GM12878 (cell line): ENCODE results near the gene RAB12. TPM values are rescaled to one million over a fixed set of nuclear protein-coding genes. Genes with fewer than 3 reads are reported as not detected.

Source experiments
- ATAC-seq: fragments of 200-7000 bp; cut with Tn5 transposase; 3 replicates; pipeline ENCODE4 v1.9.1; 2020; ENCODE audit warnings: mild to moderate bottlenecking, moderate library complexity
- BruUV-seq: library from RNA; stranded (reverse); fragments of 400-500 nt; replicated peaks from 2 replicates; lab custom pipeline; 2021; lab: Mats Ljungman, UMichigan
- CTCF ChIA-PET: fragments of 300-600 bp; sonication (Branson Sonifier 250); formaldehyde crosslinking; extraction: SDS; loops from one replicate; lab custom pipeline; 2021; ENCODE audit warnings: inconsistent platforms; lab: Yijun Ruan, JAX
- POLR2A ChIA-PET: fragments of 350-600 bp; formaldehyde crosslinking; extraction: SDS; loops from one replicate; lab custom pipeline; 2021; ENCODE audit warnings: inconsistent platforms; lab: Charles Lee
- RAD21 ChIA-PET: fragments of 300-600 bp; sonication (Branson Sonifier 250); formaldehyde crosslinking; loops from one replicate; lab custom pipeline; 2023; ENCODE audit warnings: antibody characterized with exemption; ENCODE audit not compliant: unreplicated experiment; lab: Charles Lee
- SMC1A ChIA-PET: fragments of 300-600 bp; sonication (Branson Sonifier 250); formaldehyde crosslinking; loops from one replicate; lab custom pipeline; 2023; ENCODE audit not compliant: unreplicated experiment, uncharacterized antibody; lab: Charles Lee
- DNase-seq: peaks from one replicate; pipeline ENCODE4 v3.0.0-alpha.2; 2011; ENCODE audit warnings: low read depth, low spot score
- FAIRE-seq: peaks from 3 replicates; lab custom pipeline; 2011; peaks lifted over from hg19 to GRCh38; lab: Jason Lieb, UNC
- H2AFZ ChIP-seq: 2 replicates; pipeline ENCODE4 v1.6.0; 2011; ENCODE audit warnings: low read depth, low read length, control low read depth; ENCODE audit not compliant: control insufficient read depth
- H3K27ac ChIP-seq: 2 replicates; pipeline ENCODE4 v1.5.1; 2011; ENCODE audit warnings: control low read depth; ENCODE audit not compliant: control insufficient read depth, insufficient read depth
- H3K27me3 ChIP-seq, 2 experiments: replicated peaks in 1 of 2; 2 replicates each; pipeline versions ENCODE4 v1.6.0 to v1.6.1; 2011; ENCODE audit warnings: low read length in 1 of 2; ENCODE audit not compliant: control insufficient read depth in 2 of 2, insufficient read depth in 2 of 2
- H3K36me3 ChIP-seq, 2 experiments: 2 replicates each; pipeline ENCODE4 v1.5.1; 2011; ENCODE audit warnings: low read length in 1 of 2; ENCODE audit not compliant: control insufficient read depth in 2 of 2, insufficient read depth in 2 of 2
- H3K4me1 ChIP-seq: 2 replicates; pipeline ENCODE4 v1.6.1; 2011; ENCODE audit warnings: mild to moderate bottlenecking, low read length, moderate library complexity, mixed read lengths; ENCODE audit not compliant: control insufficient read depth, insufficient read depth
- H3K4me2 ChIP-seq: 2 replicates; pipeline ENCODE4 v1.6.0; 2011; ENCODE audit warnings: control low read depth; ENCODE audit not compliant: control insufficient read depth, insufficient read depth
- H3K4me3 ChIP-seq: fragments of 200-600 bp; sonication (generic); 2 replicates; pipeline ENCODE4 v1.5.1; 2016
- H3K79me2 ChIP-seq: 2 replicates; pipeline ENCODE4 v1.6.0; 2011; ENCODE audit warnings: low read length; ENCODE audit not compliant: control insufficient read depth, insufficient read depth
- H3K9ac ChIP-seq: 2 replicates; pipeline ENCODE4 v1.8.0; 2011; ENCODE audit warnings: low read length, control low read depth, mixed read lengths; ENCODE audit not compliant: control insufficient read depth, insufficient read depth
- H3K9me3 ChIP-seq: replicated peaks from 3 replicates; pipeline ENCODE4 v1.5.1; 2011; ENCODE audit warnings: mild to moderate bottlenecking, low read length; ENCODE audit not compliant: control insufficient read depth, insufficient read depth
- H4K20me1 ChIP-seq: 2 replicates; pipeline ENCODE4 v1.6.0; 2011; ENCODE audit not compliant: control insufficient read depth, insufficient read depth
- ATF7 ChIP-seq: fragments of 450-650 bp; IDR thresholded peaks from 2 replicates; pipeline ENCODE4 v1.6.1; 2016; ENCODE audit warnings: low read depth, mild to moderate bottlenecking
- BRCA1 ChIP-seq: IDR thresholded peaks from 2 replicates; pipeline ENCODE4 v1.6.1; 2011; ENCODE audit warnings: low read depth, low read length, improper control_type of control experiment
- CBX3 ChIP-seq: fragments of 200-600 bp; sonication (generic); IDR thresholded peaks from 2 replicates; pipeline ENCODE4 v1.6.1; 2016; ENCODE audit warnings: low read depth, borderline replicate concordance
- CHD1 ChIP-seq: IDR thresholded peaks from 2 replicates; pipeline ENCODE4 v1.6.1; 2012; ENCODE audit warnings: low read depth, low read length, improper control_type of control experiment
- FOXK2 ChIP-seq: fragments of 450-650 bp; IDR thresholded peaks from 2 replicates; pipeline ENCODE4 v1.6.1; 2017; ENCODE audit warnings: mild to moderate bottlenecking, moderate library complexity
- IRF4 ChIP-seq: IDR thresholded peaks from 2 replicates; pipeline ENCODE4 v1.6.1; 2011; ENCODE audit warnings: low read depth, low read length
- KAT2A ChIP-seq: conservative IDR thresholded peaks from 2 replicates; pipeline ENCODE4 v1.6.1; 2011; ENCODE audit warnings: low read depth, low read length; ENCODE audit not compliant: control insufficient read depth
- NR2C1 ChIP-seq: fragments of 450-650 bp; IDR thresholded peaks from 2 replicates; pipeline ENCODE4 v1.6.1; 2017; ENCODE audit warnings: antibody characterized with exemption, mild to moderate bottlenecking, moderate library complexity
- NR2F1 ChIP-seq: fragments of 450-650 bp; conservative IDR thresholded peaks from 2 replicates; pipeline ENCODE4 v1.6.1; 2017; ENCODE audit warnings: mild to moderate bottlenecking
- POLR2A ChIP-seq: IDR thresholded peaks from 2 replicates; pipeline ENCODE4 v1.6.1; 2011; ENCODE audit warnings: low read depth, mild to moderate bottlenecking, low read length
- POLR2AphosphoS5 ChIP-seq: IDR thresholded peaks from 2 replicates; pipeline ENCODE4 v1.6.1; 2011; ENCODE audit warnings: mild to moderate bottlenecking, low read length, inconsistent platforms
- POU2F2 ChIP-seq: IDR thresholded peaks from 3 replicates; pipeline ENCODE4 v1.6.1; 2011; ENCODE audit warnings: low read depth, mild to moderate bottlenecking, low read length, borderline replicate concordance
- TBL1XR1 ChIP-seq: IDR thresholded peaks from 2 replicates; pipeline ENCODE4 v1.6.1; 2012; ENCODE audit warnings: low read depth, low read length, improper control_type of control experiment
- TCF3 ChIP-seq: IDR thresholded peaks from 2 replicates; pipeline ENCODE4 v1.6.1; 2012; ENCODE audit warnings: low read depth, mild to moderate bottlenecking, low read length, borderline replicate concordance; ENCODE audit not compliant: insufficient read depth
- WGBS: methylation state at CpG from one replicate; pipeline ENCODE4 v1.1.6; 2016; ENCODE audit warnings: low lambda C conversion rate; ENCODE audit not compliant: insufficient replicate concordance, insufficient coverage; ENCODE audit errors: missing lambda C conversion rate; 5-methylcytosine and 5-hydroxymethylcytosine counted together
- in situ Hi-C: fragments of 300-500 bp; cut with MboI; formaldehyde crosslinking; loops from 9 replicates; pipeline ENCODE4 v1.14.3; 2018; ENCODE audit warnings: mixed read lengths
- intact Hi-C: fragments of 100-400 bp; cut with micrococcal nuclease; formaldehyde crosslinking; loops from one replicate; pipeline ENCODE4 v1.14.2; 2022; ENCODE audit not compliant: unreplicated experiment
- polyA plus RNA-seq, 11 experiments: library from polyadenylated mRNA; depleted of rRNA in 4 of 11; unstranded in 6 of 11; stranded (reverse) in 5 of 11; fragments of >200 nt; fragmentation: Nextera tagmentation in 4 of 11; fragmentation: Illumina TruSeq in 1 of 11; extraction: Ambion mirVana in 4 of 11; extraction: Trizol in 1 of 11; gene quantifications; 1 replicate in 1 of 11; 2 replicates in 10 of 11; pipeline versions ENCODE4 v1.2.1 to v1.2.3, GENCODE V29; 2011 to 2016; ENCODE audit warnings: inconsistent platforms in 2 of 11, missing spikeins in 2 of 11, low read depth in 1 of 11
- total RNA-seq, 4 experiments: library from RNA; depleted of rRNA in 3 of 4; stranded (reverse); fragments of >200 nt in 3 of 4; fragmentation: Illumina TruSeq in 1 of 4; extraction: Trizol in 1 of 4; gene quantifications; 2 replicates each; pipeline versions ENCODE4 v1.2.1 to v1.2.3, GENCODE V29; 2013 to 2021
- TF ChIP-seq, protein P1 (sequence below): fragments of 450-650 bp; formaldehyde crosslinking; IDR thresholded peaks from 2 replicates; pipeline ENCODE4 v1.5.0; 2022; ENCODE audit warnings: mild to moderate bottlenecking, missing genetic modification characterization
- TF ChIP-seq, protein P2 (sequence below): fragments of 450-650 bp; IDR thresholded peaks from 2 replicates; pipeline ENCODE4 v1.6.1; 2017; ENCODE audit warnings: mild to moderate bottlenecking, moderate library complexity
- TF ChIP-seq, protein P3 (sequence below): IDR thresholded peaks from 2 replicates; pipeline ENCODE4 v1.6.1; 2012; ENCODE audit warnings: low read depth, low read length, improper control_type of control experiment

Gene RAB12
- total and polyA plus RNA-seq, 10 of the 15 experiments (the other 5 are each of a cell fraction or from before 2014, with no cell fraction given), result 0.71 to 29.8 (median 14.0) TPM

GRCh38 chr18:8611916-8612576 is 2.8 kb downstream of the RAB12 start:
- Histone ChIP-seq H3K79me2 (peaks cover 72% of the 10 kb centered on the region), H4K20me1 (peaks cover 10% of the 10 kb centered on the region), H3K27me3 (no peaks in the 10 kb centered on the region), H3K4me2 (peak overlapping the region; percentile 90), H3K9ac (peak overlapping the region; percentile 45), H2AFZ (no peak overlapping the region), H3K9me3 (no peaks in the 10 kb centered on the region), H3K27ac (peak overlapping the region; percentile 38), H3K4me3 (peak overlapping the region; percentile 99), H3K36me3 (peaks cover 2 to 5% of the 10 kb centered on the region in 2 experiments; a peak in 3 of 4 replicates), H3K4me1 (peaks cover 13% of the 10 kb centered on the region)
- intact Hi-C loops (no loop called here), in situ Hi-C loops (loop anchor here (25.0 kb wide), 1 partner anchor 1300 kb away; the partner anchor contains the start of gene VAPA)
- SMC1A ChIA-PET, result interaction anchor here (1.1 to 2.5 kb wide), 3 partner anchors 9 to 18 kb away, joined by 4 to 10 read pairs (median 8); no protein-coding TSS in a partner anchor
- ATAC-seq (no peak), FAIRE-seq (no peak), DNase-seq (no peak)
- 87% methylated on average over 17 of the region's 17 CpGs for WGBS
- CTCF ChIA-PET, result interaction anchor here (1.1 to 1.6 kb wide), 2 partner anchors 13 to 376 kb away, joined by 3 read pairs; no protein-coding TSS in a partner anchor
- POLR2A ChIA-PET, result interaction anchor here (0.5 to 1.7 kb wide), 2 partner anchors 11 to 733 kb away, joined by 5 to 6 read pairs; no protein-coding TSS in a partner anchor
- RAD21 ChIA-PET, result interaction anchor here (1.6 kb wide), 1 partner anchor 12 kb away, joined by 6 read pairs; no protein-coding TSS in a partner anchor
- no TSS peak for BruUV-seq
- TF ChIP-seq POU2F2, result no peak
- TF ChIP-seq BRCA1, result no peak
- TF ChIP-seq, protein P1, sequence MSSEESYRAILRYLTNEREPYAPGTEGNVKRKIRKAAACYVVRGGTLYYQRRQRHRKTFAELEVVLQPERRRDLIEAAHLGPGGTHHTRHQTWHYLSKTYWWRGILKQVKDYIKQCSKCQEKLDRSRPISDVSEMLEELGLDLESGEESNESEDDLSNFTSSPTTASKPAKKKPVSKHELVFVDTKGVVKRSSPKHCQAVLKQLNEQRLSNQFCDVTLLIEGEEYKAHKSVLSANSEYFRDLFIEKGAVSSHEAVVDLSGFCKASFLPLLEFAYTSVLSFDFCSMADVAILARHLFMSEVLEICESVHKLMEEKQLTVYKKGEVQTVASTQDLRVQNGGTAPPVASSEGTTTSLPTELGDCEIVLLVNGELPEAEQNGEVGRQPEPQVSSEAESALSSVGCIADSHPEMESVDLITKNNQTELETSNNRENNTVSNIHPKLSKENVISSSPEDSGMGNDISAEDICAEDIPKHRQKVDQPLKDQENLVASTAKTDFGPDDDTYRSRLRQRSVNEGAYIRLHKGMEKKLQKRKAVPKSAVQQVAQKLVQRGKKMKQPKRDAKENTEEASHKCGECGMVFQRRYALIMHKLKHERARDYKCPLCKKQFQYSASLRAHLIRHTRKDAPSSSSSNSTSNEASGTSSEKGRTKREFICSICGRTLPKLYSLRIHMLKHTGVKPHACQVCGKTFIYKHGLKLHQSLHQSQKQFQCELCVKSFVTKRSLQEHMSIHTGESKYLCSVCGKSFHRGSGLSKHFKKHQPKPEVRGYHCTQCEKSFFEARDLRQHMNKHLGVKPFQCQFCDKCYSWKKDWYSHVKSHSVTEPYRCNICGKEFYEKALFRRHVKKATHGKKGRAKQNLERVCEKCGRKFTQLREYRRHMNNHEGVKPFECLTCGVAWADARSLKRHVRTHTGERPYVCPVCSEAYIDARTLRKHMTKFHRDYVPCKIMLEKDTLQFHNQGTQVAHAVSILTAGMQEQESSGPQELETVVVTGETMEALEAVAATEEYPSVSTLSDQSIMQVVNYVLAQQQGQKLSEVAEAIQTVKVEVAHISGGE (CRISPR knock-in tag), result no peak
- TF ChIP-seq, protein P2, sequence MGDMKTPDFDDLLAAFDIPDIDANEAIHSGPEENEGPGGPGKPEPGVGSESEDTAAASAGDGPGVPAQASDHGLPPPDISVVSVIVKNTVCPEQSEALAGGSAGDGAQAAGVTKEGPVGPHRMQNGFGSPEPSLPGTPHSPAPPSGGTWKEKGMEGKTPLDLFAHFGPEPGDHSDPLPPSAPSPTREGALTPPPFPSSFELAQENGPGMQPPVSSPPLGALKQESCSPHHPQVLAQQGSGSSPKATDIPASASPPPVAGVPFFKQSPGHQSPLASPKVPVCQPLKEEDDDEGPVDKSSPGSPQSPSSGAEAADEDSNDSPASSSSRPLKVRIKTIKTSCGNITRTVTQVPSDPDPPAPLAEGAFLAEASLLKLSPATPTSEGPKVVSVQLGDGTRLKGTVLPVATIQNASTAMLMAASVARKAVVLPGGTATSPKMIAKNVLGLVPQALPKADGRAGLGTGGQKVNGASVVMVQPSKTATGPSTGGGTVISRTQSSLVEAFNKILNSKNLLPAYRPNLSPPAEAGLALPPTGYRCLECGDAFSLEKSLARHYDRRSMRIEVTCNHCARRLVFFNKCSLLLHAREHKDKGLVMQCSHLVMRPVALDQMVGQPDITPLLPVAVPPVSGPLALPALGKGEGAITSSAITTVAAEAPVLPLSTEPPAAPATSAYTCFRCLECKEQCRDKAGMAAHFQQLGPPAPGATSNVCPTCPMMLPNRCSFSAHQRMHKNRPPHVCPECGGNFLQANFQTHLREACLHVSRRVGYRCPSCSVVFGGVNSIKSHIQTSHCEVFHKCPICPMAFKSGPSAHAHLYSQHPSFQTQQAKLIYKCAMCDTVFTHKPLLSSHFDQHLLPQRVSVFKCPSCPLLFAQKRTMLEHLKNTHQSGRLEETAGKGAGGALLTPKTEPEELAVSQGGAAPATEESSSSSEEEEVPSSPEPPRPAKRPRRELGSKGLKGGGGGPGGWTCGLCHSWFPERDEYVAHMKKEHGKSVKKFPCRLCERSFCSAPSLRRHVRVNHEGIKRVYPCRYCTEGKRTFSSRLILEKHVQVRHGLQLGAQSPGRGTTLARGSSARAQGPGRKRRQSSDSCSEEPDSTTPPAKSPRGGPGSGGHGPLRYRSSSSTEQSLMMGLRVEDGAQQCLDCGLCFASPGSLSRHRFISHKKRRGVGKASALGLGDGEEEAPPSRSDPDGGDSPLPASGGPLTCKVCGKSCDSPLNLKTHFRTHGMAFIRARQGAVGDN, result no peak
- TF ChIP-seq, protein P3, sequence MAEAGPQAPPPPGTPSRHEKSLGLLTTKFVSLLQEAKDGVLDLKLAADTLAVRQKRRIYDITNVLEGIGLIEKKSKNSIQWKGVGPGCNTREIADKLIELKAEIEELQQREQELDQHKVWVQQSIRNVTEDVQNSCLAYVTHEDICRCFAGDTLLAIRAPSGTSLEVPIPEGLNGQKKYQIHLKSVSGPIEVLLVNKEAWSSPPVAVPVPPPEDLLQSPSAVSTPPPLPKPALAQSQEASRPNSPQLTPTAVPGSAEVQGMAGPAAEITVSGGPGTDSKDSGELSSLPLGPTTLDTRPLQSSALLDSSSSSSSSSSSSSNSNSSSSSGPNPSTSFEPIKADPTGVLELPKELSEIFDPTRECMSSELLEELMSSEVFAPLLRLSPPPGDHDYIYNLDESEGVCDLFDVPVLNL, result no peak
- TF ChIP-seq CBX3, result no peak
- no peak for TF ChIP-seq TBL1XR1
- TF ChIP-seq CHD1, result no peak
- TF ChIP-seq NR2C1, result no peak
- TF ChIP-seq NR2F1, result no peak
- peak; percentile 78 for TF ChIP-seq POLR2AphosphoS5
- TF ChIP-seq ATF7, result no peak
- no peak for TF ChIP-seq TCF3
- no peak for TF ChIP-seq IRF4
- no peak for TF ChIP-seq KAT2A
- TF ChIP-seq POLR2A, result peak; percentile 59
- TF ChIP-seq FOXK2, result no peak
